Liver (tissue), 9 donors: Measurements from ENCODE around the gene SYNDIG1. TPM values are rescaled to one million over a fixed set of nuclear protein-coding genes. Genes with fewer than 3 reads are reported as not detected.

ENCODE experiments used
- DNase-seq: peaks from one replicate; pipeline ENCODE4 v3.0.0-alpha.2; 2017; ENCODE audit warnings: low spot score
- H3K27ac ChIP-seq, 2 donors: one replicate each; pipeline ENCODE4 v1.7.0; 2013; ENCODE audit warnings: inconsistent platforms in 2 of 2, low read length in 2 of 2, control low read depth in 1 of 2, low read depth in 1 of 2, mild to moderate bottlenecking in 1 of 2
- H3K27me3 ChIP-seq, 4 donors: one replicate each; pipeline versions ENCODE4 v1.6.1 to v1.7.0; 2013; ENCODE audit warnings: low read length in 3 of 4, inconsistent platforms in 1 of 4, mild to moderate bottlenecking in 1 of 4, moderate library complexity in 1 of 4; ENCODE audit not compliant: control insufficient read depth in 4 of 4, insufficient read depth in 4 of 4
- H3K36me3 ChIP-seq, 4 donors: one replicate each; pipeline versions ENCODE4 v1.6.1 to v1.7.0; 2013; ENCODE audit warnings: low read length in 3 of 4, mild to moderate bottlenecking in 3 of 4, low read depth in 1 of 4, moderate library complexity in 1 of 4; ENCODE audit not compliant: control insufficient read depth in 4 of 4, insufficient read depth in 3 of 4
- H3K4me1 ChIP-seq, 4 donors: one replicate each; pipeline versions ENCODE4 v1.6.1 to v1.7.0; 2013; ENCODE audit warnings: low read length in 3 of 4, mild to moderate bottlenecking in 3 of 4, moderate library complexity in 1 of 4; ENCODE audit not compliant: control insufficient read depth in 4 of 4, insufficient read depth in 4 of 4
- H3K4me3 ChIP-seq, 3 donors: one replicate each; pipeline versions ENCODE4 v1.6.1 to v1.7.0; 2013; ENCODE audit warnings: low read length in 3 of 3, control low read depth in 1 of 3, low read depth in 1 of 3, mild to moderate bottlenecking in 1 of 3
- H3K9ac ChIP-seq, 2 donors: one replicate each; pipeline ENCODE4 v1.7.0; 2013; ENCODE audit warnings: low read length in 2 of 2, mild to moderate bottlenecking in 2 of 2, moderate library complexity in 2 of 2, control low read depth in 1 of 2, low read depth in 1 of 2
- H3K9me3 ChIP-seq, 4 donors: one replicate each; pipeline versions ENCODE4 v1.6.1 to v1.7.0; 2013; ENCODE audit warnings: low read length in 3 of 4; ENCODE audit not compliant: control insufficient read depth in 4 of 4
- EGR1 ChIP-seq, 2 donors: IDR thresholded peaks; 2 replicates each; pipeline ENCODE4 v1.6.1; 2016 to 2018; ENCODE audit warnings: antibody characterized with exemption in 2 of 2, low read depth in 2 of 2
- FOXA2 ChIP-seq: IDR thresholded peaks from 2 replicates; pipeline ENCODE4 v1.6.1; 2016; ENCODE audit warnings: antibody characterized with exemption
- GABPA ChIP-seq, 2 donors: IDR thresholded peaks in 1 of 2; conservative IDR thresholded peaks in 1 of 2; 2 replicates each; pipeline ENCODE4 v1.6.1; 2016; ENCODE audit warnings: antibody characterized with exemption in 2 of 2, mild to moderate bottlenecking in 1 of 2, moderate library complexity in 1 of 2
- HNF4A ChIP-seq, 2 donors: conservative IDR thresholded peaks; 2 replicates each; pipeline ENCODE4 v1.6.1; 2016; ENCODE audit warnings: antibody characterized with exemption in 2 of 2, mild to moderate bottlenecking in 2 of 2
- HNF4G ChIP-seq: IDR thresholded peaks from 2 replicates; pipeline ENCODE4 v1.6.1; 2016; ENCODE audit warnings: antibody characterized with exemption
- JUND ChIP-seq, 2 donors: IDR thresholded peaks; 2 replicates each; pipeline ENCODE4 v1.6.1; 2016; ENCODE audit warnings: antibody characterized with exemption in 2 of 2
- NR2F2 ChIP-seq: IDR thresholded peaks from 2 replicates; pipeline ENCODE4 v1.6.1; 2016; ENCODE audit warnings: antibody characterized with exemption
- RAD21 ChIP-seq, 2 donors: IDR thresholded peaks; 2 replicates each; pipeline ENCODE4 v1.6.1; 2016; ENCODE audit warnings: antibody characterized with exemption in 2 of 2, mild to moderate bottlenecking in 2 of 2
- RXRA ChIP-seq, 2 donors: IDR thresholded peaks; 2 replicates each; pipeline ENCODE4 v1.6.1; 2017 to 2018; ENCODE audit warnings: antibody characterized with exemption in 2 of 2, mild to moderate bottlenecking in 1 of 2
- SP1 ChIP-seq: IDR thresholded peaks from 2 replicates; pipeline ENCODE4 v1.6.1; 2018; ENCODE audit warnings: antibody characterized with exemption, mild to moderate bottlenecking
- TAF1 ChIP-seq: conservative IDR thresholded peaks from 2 replicates; pipeline ENCODE4 v1.6.1; 2016; ENCODE audit warnings: antibody characterized with exemption, mild to moderate bottlenecking
- YY1 ChIP-seq: IDR thresholded peaks from 2 replicates; pipeline ENCODE4 v1.6.1; 2016; ENCODE audit warnings: antibody characterized with exemption, mild to moderate bottlenecking
- WGBS: extraction: QIAGEN DNeasy Blood & Tissue Kit; methylation state at CpG from one replicate; pipeline ENCODE4 v1.1.7; 2013; 5-methylcytosine and 5-hydroxymethylcytosine counted together
- polyA plus RNA-seq, 2 donors: library from polyadenylated mRNA; stranded (reverse) in 1 of 2; unstranded in 1 of 2; fragments of 200-250 nt in 1 of 2; fragments of >200 nt in 1 of 2; fragmentation: Nextera tagmentation in 1 of 2; extraction: Ambion mirVana in 1 of 2; gene quantifications; one replicate each; pipeline versions ENCODE4 v1.2.1 to v1.2.3, GENCODE V29; 2013 to 2015
- total RNA-seq, 2 donors: library from RNA; depleted of rRNA; stranded (reverse); fragments of >200 nt; gene quantifications; one replicate each; pipeline ENCODE4 v1.2.3, GENCODE V29; 2014
- TF ChIP-seq, protein P1 (sequence below): fragments of 150-350 bp; IDR thresholded peaks from 2 replicates; pipeline ENCODE4 v1.5.1; 2017; ENCODE audit warnings: improper control_type of control experiment, low read depth, low read length; ENCODE audit not compliant: missing input control
- TF ChIP-seq, protein P2 (sequence below): IDR thresholded peaks from 2 replicates; pipeline ENCODE4 v1.6.1; 2016; ENCODE audit warnings: antibody characterized with exemption
- TF ChIP-seq, protein P3 (sequence below): IDR thresholded peaks from 2 replicates; pipeline ENCODE4 v1.6.1; 2016; ENCODE audit warnings: antibody characterized with exemption, mild to moderate bottlenecking
- TF ChIP-seq, protein P4 (sequence below): IDR thresholded peaks from 2 replicates; pipeline ENCODE4 v1.6.1; 2016; ENCODE audit warnings: antibody characterized with exemption
- TF ChIP-seq, protein P5 (sequence below): IDR thresholded peaks from 2 replicates; pipeline ENCODE4 v1.6.1; 2016; ENCODE audit warnings: antibody characterized with exemption
- donor health status: healthy.
- donor health status: healthy.
- donor health status: healthy.
- donor health status: healthy.
- donor health status: healthy.

Gene SYNDIG1
- total and polyA plus RNA-seq, 4 donors, result 0.05 to 0.08 TPM; not detected in 2

DNA sequence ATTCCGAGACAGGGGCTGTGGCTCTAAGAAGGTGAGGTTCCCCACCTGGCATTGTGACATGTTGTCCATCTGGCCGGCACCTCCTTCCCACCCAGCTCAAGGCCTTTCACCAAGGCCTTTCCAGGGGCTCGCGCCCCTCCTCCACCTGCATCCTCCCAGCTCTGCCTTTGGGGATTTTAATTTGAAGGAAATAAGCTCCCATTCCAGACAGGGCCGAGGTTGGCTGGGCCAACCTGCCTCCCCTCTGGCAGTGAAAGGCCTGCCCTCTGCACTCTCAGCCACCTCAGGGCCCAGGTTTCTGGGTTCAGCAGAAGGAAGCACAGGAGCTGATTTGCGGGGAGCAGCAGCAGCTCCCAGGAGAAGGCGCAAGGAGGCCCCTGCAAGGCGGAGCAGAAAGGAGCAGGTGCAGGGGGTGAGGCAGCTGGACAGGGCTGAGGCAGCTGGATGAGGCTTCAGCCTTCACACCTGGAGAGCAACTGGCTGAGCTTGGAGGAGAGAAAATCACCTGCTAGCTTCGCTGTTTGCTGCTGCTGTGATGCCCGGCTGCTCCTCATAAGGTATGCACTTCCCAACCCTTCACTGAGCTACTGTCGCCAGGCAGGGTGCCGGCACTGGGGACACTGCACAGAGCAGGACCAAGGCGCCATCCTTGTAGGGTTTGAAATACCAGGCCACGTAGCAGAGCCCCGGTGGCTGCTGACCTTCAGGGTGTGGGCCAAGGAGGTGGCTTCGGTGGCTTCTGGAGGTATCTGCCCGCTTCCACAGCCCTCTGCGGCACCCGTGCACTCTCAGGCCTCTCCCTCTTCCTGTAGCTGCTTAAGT, 147.0 kb downstream of the SYNDIG1 start:
- Histone ChIP-seq H3K27ac (no peak overlapping the region), H3K4me3 (no peak overlapping the region), H3K9me3 (no peaks in the 10 kb centered on the region), H3K27me3 (peaks cover 0 to 9% (median 3%) of the 10 kb centered on the region in 4 donors), H3K4me1 (peaks cover 0 to 4% (median 0%) of the 10 kb centered on the region in 4 donors), H3K36me3 (no peaks in the 10 kb centered on the region), H3K9ac (no peak overlapping the region)
- TF ChIP-seq RXRA (IDR thresholded peaks at IDR 0.05) (no peak), FOXA2 (no peak)
- TF ChIP-seq, protein P1, sequence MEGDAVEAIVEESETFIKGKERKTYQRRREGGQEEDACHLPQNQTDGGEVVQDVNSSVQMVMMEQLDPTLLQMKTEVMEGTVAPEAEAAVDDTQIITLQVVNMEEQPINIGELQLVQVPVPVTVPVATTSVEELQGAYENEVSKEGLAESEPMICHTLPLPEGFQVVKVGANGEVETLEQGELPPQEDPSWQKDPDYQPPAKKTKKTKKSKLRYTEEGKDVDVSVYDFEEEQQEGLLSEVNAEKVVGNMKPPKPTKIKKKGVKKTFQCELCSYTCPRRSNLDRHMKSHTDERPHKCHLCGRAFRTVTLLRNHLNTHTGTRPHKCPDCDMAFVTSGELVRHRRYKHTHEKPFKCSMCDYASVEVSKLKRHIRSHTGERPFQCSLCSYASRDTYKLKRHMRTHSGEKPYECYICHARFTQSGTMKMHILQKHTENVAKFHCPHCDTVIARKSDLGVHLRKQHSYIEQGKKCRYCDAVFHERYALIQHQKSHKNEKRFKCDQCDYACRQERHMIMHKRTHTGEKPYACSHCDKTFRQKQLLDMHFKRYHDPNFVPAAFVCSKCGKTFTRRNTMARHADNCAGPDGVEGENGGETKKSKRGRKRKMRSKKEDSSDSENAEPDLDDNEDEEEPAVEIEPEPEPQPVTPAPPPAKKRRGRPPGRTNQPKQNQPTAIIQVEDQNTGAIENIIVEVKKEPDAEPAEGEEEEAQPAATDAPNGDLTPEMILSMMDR, result no peak
- TF ChIP-seq, protein P2, sequence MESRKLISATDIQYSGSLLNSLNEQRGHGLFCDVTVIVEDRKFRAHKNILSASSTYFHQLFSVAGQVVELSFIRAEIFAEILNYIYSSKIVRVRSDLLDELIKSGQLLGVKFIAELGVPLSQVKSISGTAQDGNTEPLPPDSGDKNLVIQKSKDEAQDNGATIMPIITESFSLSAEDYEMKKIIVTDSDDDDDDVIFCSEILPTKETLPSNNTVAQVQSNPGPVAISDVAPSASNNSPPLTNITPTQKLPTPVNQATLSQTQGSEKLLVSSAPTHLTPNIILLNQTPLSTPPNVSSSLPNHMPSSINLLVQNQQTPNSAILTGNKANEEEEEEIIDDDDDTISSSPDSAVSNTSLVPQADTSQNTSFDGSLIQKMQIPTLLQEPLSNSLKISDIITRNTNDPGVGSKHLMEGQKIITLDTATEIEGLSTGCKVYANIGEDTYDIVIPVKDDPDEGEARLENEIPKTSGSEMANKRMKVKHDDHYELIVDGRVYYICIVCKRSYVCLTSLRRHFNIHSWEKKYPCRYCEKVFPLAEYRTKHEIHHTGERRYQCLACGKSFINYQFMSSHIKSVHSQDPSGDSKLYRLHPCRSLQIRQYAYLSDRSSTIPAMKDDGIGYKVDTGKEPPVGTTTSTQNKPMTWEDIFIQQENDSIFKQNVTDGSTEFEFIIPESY, result no peak
- DNase-seq, result no peak
- 86% methylated on average over 19 of the region's 19 CpGs for WGBS

DNA sequence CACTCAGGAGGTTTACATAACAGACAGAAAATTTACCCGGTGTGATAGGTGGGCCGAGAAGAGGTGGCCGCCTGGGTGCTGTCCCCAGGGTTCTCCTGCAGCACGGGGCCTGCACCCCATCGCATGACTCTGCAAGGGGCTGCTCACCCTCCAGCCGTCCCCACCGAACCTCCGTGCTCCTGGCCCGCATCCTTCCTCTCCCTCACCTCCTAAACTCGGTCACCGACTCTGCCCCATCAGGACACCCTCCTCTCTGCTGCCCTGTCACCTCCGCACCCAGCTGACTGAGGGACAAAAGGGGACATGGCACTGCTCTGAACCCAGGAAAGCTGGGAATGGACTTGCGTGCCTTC, 147.6 kb downstream of the SYNDIG1 start:
- H3K9me3 ChIP-seq, result no peaks in the 10 kb centered on the region
- H3K27me3 ChIP-seq, result peaks cover 0 to 9% (median 3%) of the 10 kb centered on the region in 4 donors
- H3K4me3 ChIP-seq, result no peak overlapping the region
- no peaks in the 10 kb centered on the region for H3K36me3 ChIP-seq
- WGBS, result 81% methylated on average over 13 of the region's 13 CpGs
- peaks cover 0 to 4% (median 0%) of the 10 kb centered on the region in 4 donors for H3K4me1 ChIP-seq
- no peak overlapping the region for H3K9ac ChIP-seq
- no peak for TF ChIP-seq SP1
- TF ChIP-seq YY1, result no peak
- TF ChIP-seq GABPA (IDR thresholded peaks at IDR 0.05 in 1 of 2, conservative IDR thresholded peaks at IDR 0.05 in 1 of 2), result no peak
- no peak for TF ChIP-seq JUND (IDR thresholded peaks at IDR 0.05)
- no peak for TF ChIP-seq RXRA (IDR thresholded peaks at IDR 0.05)
- TF ChIP-seq, protein P3, sequence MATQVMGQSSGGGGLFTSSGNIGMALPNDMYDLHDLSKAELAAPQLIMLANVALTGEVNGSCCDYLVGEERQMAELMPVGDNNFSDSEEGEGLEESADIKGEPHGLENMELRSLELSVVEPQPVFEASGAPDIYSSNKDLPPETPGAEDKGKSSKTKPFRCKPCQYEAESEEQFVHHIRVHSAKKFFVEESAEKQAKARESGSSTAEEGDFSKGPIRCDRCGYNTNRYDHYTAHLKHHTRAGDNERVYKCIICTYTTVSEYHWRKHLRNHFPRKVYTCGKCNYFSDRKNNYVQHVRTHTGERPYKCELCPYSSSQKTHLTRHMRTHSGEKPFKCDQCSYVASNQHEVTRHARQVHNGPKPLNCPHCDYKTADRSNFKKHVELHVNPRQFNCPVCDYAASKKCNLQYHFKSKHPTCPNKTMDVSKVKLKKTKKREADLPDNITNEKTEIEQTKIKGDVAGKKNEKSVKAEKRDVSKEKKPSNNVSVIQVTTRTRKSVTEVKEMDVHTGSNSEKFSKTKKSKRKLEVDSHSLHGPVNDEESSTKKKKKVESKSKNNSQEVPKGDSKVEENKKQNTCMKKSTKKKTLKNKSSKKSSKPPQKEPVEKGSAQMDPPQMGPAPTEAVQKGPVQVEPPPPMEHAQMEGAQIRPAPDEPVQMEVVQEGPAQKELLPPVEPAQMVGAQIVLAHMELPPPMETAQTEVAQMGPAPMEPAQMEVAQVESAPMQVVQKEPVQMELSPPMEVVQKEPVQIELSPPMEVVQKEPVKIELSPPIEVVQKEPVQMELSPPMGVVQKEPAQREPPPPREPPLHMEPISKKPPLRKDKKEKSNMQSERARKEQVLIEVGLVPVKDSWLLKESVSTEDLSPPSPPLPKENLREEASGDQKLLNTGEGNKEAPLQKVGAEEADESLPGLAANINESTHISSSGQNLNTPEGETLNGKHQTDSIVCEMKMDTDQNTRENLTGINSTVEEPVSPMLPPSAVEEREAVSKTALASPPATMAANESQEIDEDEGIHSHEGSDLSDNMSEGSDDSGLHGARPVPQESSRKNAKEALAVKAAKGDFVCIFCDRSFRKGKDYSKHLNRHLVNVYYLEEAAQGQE, result no peak
- TF ChIP-seq, protein P4, sequence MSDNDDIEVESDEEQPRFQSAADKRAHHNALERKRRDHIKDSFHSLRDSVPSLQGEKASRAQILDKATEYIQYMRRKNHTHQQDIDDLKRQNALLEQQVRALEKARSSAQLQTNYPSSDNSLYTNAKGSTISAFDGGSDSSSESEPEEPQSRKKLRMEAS, result no peak
- TF ChIP-seq, protein P2, result no peak
- TF ChIP-seq RAD21 (IDR thresholded peaks at IDR 0.05), result no peak
- no peak for TF ChIP-seq TAF1
- TF ChIP-seq HNF4A (conservative IDR thresholded peaks at IDR 0.05), result no peak
- TF ChIP-seq, protein P5, sequence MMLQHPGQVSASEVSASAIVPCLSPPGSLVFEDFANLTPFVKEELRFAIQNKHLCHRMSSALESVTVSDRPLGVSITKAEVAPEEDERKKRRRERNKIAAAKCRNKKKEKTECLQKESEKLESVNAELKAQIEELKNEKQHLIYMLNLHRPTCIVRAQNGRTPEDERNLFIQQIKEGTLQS, result no peak
- TF ChIP-seq EGR1 (IDR thresholded peaks at IDR 0.05; ENCODE audit: low read depth in 2 of 2), result no peak
- TF ChIP-seq FOXA2, result no peak
- no peak for TF ChIP-seq NR2F2
- TF ChIP-seq, protein P1, result no peak
- TF ChIP-seq HNF4G, result no peak
- H3K27ac ChIP-seq, result no peak overlapping the region
- DNase-seq, result no peak
